ENCODE results near the gene ZNF32.
A peak's percentile ranks its signal among the peaks of the same experiment; 100 is the strongest.
"Not testable (repeated sequence)": the region's sequence is repeated elsewhere in the genome, so short reads cannot be mapped to it uniquely, and the experiment has no call there.

ZNF32 gene

DNA sequence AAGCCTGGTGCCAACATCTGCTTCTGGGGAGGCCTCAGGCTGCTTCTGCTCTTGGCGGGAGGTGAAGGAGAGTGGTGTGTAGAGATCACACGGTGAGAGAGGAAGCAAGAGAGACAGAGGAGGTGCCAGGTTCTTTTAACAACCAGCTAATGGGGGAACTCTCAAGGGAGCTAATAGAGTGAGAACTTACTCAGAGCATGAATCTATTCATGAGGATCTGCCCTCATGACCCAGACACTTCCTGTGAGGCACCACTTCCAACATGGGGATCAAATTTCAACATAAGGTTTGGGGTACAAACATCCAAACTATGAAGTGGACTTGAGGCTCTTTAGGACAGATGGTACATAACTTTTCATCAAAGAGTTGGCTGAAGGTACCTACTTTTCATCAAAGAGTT, 5.1 kb upstream of the ZNF32 start:
- TF ChIP-seq, protein P1, sequence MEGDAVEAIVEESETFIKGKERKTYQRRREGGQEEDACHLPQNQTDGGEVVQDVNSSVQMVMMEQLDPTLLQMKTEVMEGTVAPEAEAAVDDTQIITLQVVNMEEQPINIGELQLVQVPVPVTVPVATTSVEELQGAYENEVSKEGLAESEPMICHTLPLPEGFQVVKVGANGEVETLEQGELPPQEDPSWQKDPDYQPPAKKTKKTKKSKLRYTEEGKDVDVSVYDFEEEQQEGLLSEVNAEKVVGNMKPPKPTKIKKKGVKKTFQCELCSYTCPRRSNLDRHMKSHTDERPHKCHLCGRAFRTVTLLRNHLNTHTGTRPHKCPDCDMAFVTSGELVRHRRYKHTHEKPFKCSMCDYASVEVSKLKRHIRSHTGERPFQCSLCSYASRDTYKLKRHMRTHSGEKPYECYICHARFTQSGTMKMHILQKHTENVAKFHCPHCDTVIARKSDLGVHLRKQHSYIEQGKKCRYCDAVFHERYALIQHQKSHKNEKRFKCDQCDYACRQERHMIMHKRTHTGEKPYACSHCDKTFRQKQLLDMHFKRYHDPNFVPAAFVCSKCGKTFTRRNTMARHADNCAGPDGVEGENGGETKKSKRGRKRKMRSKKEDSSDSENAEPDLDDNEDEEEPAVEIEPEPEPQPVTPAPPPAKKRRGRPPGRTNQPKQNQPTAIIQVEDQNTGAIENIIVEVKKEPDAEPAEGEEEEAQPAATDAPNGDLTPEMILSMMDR (IDR thresholded peaks at IDR 0.05; ENCODE audit: extremely low read depth, insufficient read depth, missing control alignments): no peak
- in situ Hi-C loops (cut with MboI; ENCODE audit: low pct_unique_long_range_greater_than_20kb, low sequenced_read_pairs, unreplicated experiment): loop anchor here (25.0 kb wide), 1 partner anchor 1209 kb away; no protein-coding TSS in a partner anchor

GRCh38 chr10:43649185-43649523, 473 bp upstream of the ZNF32 start:
- DNase-seq (ENCODE audit: low spot score): peak; percentile 50

More for the DNA sequence above, 5.1 kb upstream of the ZNF32 start:
- DNase-seq (ENCODE audit: low spot score): no peak

DNA sequence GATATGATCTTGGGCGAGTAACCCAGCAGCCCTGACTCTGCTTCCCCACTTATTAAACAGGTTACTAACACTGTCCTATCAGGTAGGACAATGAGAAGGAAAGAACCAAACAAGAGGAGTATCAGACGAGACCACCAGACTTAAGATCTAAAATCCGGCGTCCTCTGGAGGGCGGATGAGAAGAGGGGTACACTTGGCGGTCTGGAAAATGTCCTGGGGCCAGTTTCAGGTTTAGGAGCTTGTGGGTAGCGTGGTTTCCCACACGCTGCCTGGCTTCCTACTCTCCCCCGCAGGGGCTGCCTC, 635 bp downstream of the ZNF32 start:
- TF ChIP-seq, protein P1 (IDR thresholded peaks at IDR 0.05; ENCODE audit: extremely low read depth, insufficient read depth, missing control alignments): no peak
- in situ Hi-C loops (cut with MboI; ENCODE audit: low pct_unique_long_range_greater_than_20kb, low sequenced_read_pairs, unreplicated experiment): no loop called here
- DNase-seq (ENCODE audit: low spot score): no peak

More at GRCh38 chr10:43649185-43649523, 473 bp upstream of the ZNF32 start:
- in situ Hi-C loops (cut with MboI; ENCODE audit: low pct_unique_long_range_greater_than_20kb, low sequenced_read_pairs, unreplicated experiment): no loop called here
- TF ChIP-seq, protein P1 (IDR thresholded peaks at IDR 0.05; ENCODE audit: extremely low read depth, insufficient read depth, missing control alignments): no peak

- in situ Hi-C loops (cut with MboI; ENCODE audit: low pct_unique_long_range_greater_than_20kb, low sequenced_read_pairs, unreplicated experiment): no loop called here
- TF ChIP-seq, protein P1 (IDR thresholded peaks at IDR 0.05; ENCODE audit: extremely low read depth, insufficient read depth, missing control alignments): no peak
These were observed 1.1 kb downstream of the ZNF32 start for GRCh38 chr10:43647576-43647975.

GRCh38 chr10:43645866-43646265, 2.8 kb downstream of the ZNF32 start:
- no peak for DNase-seq (ENCODE audit: low spot score)
- TF ChIP-seq, protein P1 (IDR thresholded peaks at IDR 0.05; ENCODE audit: extremely low read depth, insufficient read depth, missing control alignments): no peak
- in situ Hi-C loops (cut with MboI; ENCODE audit: low pct_unique_long_range_greater_than_20kb, low sequenced_read_pairs, unreplicated experiment): no loop called here

More at GRCh38 chr10:43647576-43647975, 1.1 kb downstream of the ZNF32 start:
- DNase-seq (ENCODE audit: low spot score): no peak

- DNase-seq (ENCODE audit: low spot score): no peak
- in situ Hi-C loops (cut with MboI; ENCODE audit: low pct_unique_long_range_greater_than_20kb, low sequenced_read_pairs, unreplicated experiment): no loop called here
- TF ChIP-seq, protein P1 (IDR thresholded peaks at IDR 0.05; ENCODE audit: extremely low read depth, insufficient read depth, missing control alignments): no peak
These were observed 4.4 kb downstream of the ZNF32 start for GRCh38 chr10:43644252-43644651.

DNA sequence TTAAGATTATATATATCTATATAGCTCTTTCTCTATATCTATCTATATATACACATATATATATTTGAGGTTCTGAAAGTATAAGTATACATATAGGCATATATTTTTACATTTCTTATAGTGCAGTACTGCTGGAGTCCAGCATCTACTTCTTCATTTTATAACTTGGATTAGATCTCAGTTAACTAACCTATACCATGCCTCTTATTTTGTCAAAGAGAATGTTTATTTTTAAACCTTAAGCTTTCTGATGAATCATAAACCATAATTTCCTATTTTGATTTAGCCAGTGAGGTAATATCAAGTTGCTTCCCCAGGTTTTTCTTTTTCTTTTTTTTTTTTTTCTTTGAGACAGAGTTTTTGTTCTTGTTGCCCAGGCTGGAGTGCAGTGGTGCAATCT, 8.1 kb downstream of the ZNF32 start:
- no peak for DNase-seq (ENCODE audit: low spot score)
- in situ Hi-C loops (cut with MboI; ENCODE audit: low pct_unique_long_range_greater_than_20kb, low sequenced_read_pairs, unreplicated experiment): no loop called here
- TF ChIP-seq, protein P1 (IDR thresholded peaks at IDR 0.05; ENCODE audit: extremely low read depth, insufficient read depth, missing control alignments): no peak

DNA sequence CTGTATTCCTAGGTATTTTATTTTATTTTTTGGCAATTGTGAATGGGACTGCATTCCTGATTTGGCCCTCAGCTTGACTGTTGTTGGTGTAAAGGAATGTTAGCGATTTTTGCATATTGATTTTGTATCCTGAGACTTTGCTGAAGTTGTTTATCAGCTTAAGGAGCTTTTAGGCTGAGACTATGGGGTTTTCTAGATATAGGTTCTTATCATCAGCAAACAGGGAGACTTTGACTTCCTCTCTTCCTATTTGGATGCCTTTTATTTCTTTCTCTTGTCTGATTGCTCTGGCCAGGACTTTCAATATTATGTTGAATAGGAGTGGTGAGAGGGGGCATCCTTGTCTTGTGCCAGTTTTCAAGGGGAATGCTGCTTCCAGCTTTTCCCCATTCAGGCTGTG, 12.9 kb downstream of the ZNF32 start:
- in situ Hi-C loops (cut with MboI; ENCODE audit: low pct_unique_long_range_greater_than_20kb, low sequenced_read_pairs, unreplicated experiment); DNase-seq (ENCODE audit: low spot score): not testable (repeated sequence)
